ENCODE results near the gene MUC6.

MUC6 gene

DNA sequence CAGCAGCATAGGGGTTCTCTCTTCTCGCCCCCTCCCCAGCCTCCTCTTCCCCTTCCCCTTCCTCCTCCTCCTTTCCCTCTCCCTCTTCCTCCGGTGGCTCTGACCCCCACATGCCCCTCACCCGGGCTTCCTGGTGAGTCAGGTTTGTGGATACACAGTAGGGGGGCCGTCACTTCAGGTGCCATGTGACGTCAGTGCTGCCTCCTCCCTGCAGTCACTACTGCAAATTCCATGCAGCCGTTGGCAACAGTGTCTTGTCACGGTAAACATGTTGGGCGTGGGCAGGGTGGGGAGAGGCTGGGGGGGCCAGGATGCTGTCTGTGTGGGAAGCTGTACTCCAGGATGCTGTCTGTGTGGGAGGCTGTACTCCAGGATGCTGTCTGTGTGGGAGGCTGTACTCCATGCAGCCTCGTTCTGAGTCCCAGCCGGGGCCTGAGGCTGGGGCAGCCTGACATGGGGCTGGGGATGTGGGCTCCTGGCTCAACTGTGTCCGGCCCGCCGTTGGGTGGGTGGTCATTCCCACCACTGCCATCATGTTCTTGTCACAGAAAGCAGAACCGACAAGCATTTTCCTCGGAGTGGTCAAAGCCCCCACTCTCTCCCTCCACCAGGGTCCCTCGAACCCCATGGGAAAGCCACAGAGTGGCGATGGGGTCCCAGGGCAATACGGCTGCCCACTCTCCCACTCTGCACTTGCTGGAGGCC, 35.8 kb upstream of the MUC6 start:
- no peak for DNase-seq (ENCODE audit: low read depth, low spot score)

DNA sequence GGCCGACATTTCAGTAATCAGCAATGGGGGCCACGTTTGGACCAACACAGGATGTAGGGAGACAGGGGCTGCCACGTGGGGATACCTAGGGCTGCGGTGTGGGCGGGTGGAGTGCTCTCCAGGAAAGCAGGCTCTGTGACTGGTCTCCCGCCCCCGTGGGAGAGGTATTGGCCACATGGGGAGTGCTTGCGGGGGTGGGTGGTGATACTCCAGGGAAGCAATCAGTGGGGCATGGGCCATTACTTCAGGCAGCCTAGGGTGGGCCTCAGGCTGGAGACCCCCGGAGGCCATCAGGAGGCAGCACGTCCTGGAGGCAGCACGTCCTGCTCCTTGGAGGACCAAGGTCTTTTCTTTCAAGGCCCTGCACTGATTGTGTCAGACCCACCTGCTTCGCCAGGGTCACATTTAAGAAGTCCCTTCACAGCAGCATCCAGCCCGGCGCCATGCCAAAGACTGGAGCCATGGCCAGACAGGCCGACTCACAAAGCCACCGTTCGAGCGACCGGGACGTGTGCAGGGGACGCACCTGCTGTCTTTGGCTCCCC, 35.1 kb upstream of the MUC6 start:
- DNase-seq (ENCODE audit: low read depth, low spot score): no peak

- DNase-seq (ENCODE audit: low read depth, low spot score): no peak
Measured at GRCh38 chr11:1070594-1071462, 34.3 kb upstream of the MUC6 start.

GRCh38 chr11:1069740-1070139, 33.2 kb upstream of the MUC6 start:
- no peak for DNase-seq (ENCODE audit: low read depth, low spot score)

GRCh38 chr11:1067812-1068496, 31.4 kb upstream of the MUC6 start:
- DNase-seq (ENCODE audit: low read depth, low spot score): no peak

DNA sequence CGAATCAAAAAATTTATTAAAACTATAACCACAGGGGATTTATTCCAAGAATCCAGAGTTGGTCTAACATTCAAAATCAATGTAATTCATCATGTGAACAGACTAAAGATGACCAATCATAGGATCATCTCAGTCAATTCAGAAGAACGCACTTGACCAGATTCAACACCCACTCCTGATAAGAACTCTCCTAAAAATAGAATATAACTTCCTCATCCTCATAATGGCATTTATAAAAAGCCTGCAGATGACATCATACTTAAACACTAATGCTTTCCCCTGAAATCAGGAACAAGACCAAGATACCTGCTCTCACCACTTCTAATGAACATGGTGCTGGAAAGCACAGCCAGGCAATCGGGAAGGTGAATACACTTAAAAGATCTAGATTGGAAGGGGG, 27.6 kb upstream of the MUC6 start:
- no peak for DNase-seq (ENCODE audit: low read depth, low spot score)

DNA sequence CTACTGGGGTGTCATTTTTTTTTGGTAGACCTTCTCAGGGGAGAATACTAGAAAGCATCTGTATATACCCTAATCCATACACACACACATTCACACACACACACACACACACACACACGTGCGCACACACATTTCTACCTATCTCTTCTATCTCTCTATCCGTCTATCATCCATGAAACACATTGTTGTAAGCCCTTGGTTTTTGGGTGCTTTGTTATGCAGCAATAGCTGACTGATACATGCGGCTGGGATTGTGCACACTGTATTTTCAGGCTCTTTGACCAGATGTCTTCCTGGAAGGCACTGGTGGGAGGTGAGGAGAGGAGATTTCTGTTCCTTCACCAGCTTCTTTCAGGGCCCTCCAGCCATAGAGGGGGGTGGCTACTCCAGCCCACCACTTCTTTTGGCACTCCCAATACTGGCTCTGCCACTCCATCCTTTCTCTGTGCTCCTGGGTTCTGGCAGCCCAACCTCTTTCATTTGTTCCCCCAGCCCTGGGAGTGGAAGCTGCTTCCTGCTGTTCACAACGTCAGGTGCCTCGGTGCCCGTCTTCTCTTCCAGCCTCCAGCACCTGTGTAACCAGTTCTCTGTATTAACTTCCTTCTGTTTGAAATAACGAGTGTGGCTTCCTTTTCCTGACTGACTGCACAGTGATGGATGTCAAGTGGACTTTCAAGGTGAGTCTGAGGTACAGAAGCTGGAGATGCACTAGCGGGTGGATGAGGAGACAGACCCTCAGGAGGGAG, 25.7 kb upstream of the MUC6 start:
- no peak for DNase-seq (ENCODE audit: low read depth, low spot score)

- DNase-seq (ENCODE audit: low read depth, low spot score): peak; percentile 13
Measured at GRCh38 chr11:1060852-1061616, 24.5 kb upstream of the MUC6 start.

DNA sequence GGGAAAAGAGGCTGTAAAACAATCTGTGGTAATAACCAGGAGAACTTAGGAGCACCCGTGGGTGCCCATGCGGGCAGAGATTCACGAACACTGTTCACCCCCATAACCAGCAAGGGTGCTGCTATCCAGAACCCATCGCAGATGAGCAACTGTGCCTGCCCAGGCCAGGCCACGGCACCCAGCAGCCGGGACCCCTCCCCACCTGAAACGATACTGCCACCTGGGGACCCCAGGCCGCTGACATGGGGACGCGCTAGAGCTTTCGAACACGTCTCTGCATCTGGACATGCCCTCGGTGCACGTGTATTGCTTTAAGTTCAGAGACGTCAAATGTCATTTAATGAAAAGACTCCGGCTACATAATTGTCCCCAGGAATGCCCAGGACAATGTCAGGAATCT, 23.9 kb upstream of the MUC6 start:
- no peak for DNase-seq (ENCODE audit: low read depth, low spot score)

DNA sequence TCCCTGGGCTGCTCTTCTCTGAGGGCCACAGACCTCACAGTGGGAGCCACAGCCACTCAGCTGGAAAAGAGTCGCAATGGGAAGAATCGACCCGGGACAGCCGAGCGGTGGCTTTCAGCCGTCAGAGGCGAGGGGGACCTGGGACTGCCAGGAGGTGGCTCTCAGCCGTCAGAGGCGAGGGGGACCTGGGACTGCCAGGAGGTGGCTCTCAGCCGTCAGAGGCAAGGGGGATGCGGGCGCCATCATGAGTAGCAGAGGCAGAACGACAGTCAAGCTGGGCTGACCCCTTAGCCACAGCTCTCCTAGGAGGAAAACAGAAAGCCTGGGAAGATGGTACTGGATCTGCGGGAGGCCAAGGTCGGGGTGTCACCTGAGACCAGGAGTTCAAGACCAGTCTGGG, 23.2 kb upstream of the MUC6 start:
- peak; percentile 56 for DNase-seq (ENCODE audit: low read depth, low spot score)

DNA sequence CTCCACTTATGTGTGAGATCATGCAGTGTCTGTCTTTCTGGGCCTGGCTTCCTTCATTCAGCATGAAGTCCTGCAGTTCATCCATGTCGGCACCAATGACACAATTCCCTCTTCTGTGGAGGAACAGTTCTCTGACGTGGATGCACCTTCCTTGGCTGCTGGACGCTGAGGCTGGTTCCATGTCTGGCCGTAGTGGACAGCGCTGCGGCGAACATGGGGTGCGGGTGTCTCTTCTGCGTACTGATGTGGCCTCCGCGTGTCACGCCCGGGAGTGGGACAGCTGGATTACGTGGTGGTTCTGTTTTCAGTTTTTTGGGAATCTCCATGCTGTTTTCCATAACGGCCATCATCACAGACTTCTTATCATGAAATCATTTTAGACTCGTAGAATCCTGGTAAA, 21.3 kb upstream of the MUC6 start:
- DNase-seq (ENCODE audit: low read depth, low spot score): peak; percentile 1

GRCh38 chr11:1055990-1056771, 19.7 kb upstream of the MUC6 start:
- no peak for DNase-seq (ENCODE audit: low read depth, low spot score)

DNA sequence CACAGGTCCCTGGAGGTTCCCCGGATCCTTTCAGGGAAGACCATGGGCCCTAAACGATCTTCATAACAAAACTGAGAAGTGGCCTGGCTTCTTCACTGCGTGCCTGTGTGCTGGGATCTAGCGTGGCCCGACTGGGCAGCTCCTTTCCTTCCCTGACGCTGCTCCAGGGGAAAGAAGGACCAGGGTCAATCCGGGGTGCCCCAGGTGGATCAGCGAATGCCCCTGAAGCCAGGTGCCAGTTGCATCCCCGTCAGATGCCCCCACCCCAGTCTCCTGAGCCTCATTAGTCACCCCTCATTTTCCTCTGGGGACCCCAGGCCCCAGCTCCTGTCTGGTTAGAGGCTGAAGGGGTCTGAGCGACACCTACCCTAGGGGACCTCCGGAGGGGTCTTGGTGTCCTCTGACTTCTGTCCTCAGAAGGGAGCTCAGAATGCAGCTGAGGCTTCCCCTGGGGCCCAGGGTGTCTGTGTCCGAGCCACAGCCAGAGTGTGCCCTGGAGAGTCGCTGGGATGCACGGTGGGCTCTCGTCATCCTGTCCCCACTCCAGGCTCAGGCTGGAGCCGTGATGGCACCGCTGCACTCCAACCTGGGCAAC, 18.7 kb upstream of the MUC6 start:
- no peak for DNase-seq (ENCODE audit: low read depth, low spot score)

DNA sequence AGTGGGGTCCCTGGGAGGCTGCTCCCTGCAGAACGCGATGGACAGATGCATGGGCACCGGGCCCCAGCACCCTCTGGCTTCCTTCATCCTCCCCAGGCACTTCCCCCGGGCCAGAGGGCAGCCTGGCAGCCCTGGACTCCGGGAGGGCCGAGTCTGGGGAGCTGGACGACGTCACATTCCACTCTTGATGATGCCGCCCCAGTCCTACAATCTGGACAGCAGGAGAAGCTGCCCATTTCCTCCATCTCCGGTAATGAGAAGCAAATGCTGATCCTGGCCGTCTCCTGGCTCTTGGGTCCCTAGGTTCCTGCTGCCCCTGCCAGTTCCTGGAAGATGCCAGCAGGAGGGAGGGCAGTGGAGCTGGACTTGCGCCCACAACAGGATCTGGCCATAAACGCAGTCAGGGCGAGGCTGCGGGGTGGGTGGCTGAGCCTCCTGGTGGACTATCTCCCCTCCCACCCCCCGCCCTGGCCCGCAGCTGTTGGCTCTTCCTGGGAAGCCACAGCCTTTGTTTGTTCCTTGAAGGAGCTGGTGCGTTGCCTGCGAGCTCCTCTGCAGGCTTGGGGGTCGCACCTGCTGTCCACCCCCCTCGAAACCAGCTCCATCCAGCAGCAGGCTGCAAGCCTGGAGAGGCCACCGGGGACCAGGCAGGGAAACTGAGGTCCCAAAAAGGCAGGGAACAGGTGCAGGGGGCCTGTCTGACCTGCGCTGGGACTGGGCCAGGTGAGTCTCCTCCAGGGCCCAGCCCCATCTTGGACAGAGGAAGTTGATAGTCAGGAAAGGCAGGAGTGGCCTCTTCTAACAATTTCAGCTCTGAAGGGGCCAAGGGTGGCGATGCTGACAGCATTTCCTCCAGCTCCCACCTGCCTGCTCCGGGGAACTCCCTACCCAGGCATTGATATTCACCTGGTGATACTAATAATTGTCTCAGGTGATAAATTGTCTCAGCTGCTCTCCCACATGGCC, 17.9 kb upstream of the MUC6 start:
- no peak for DNase-seq (ENCODE audit: low read depth, low spot score)

DNA sequence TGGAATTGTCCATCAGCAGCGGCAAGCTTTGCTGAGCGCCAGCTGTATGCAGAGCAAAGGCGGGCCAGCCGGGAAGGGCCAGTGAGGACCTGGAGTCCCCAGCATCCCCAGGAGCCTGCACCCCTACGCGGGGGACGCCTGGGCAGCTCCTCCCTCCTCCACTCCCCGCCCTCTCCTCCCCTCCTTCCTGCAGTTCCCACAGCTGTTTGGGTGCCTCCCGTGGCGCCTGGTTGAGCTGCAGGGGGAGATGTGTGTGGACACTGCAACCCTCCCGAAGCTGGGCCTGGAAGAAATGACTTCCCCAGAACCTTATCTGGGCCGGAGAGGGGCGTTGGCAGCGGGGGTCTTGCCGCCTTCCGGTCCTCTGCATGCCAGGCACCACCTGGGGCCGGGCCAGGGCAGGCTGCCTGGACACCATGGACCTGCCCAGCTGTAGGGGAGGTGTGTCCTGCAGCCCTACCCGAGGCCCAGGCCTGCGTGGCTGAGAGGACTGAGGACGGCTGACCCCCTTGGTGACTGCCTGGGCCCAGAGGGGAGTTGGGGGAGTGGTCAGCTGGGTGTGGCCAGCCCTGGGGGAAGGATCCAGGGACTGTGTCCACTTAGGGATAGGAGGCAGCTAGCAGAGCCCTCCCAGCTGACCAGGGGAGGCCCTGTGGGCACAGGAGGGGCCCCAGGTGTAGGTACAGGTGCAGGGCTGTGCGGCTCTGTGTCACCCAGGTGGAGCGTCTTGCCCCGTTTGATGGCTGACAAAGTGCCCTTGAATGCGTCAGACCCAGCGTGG, 16.8 kb upstream of the MUC6 start:
- DNase-seq (ENCODE audit: low read depth, low spot score): no peak

DNA sequence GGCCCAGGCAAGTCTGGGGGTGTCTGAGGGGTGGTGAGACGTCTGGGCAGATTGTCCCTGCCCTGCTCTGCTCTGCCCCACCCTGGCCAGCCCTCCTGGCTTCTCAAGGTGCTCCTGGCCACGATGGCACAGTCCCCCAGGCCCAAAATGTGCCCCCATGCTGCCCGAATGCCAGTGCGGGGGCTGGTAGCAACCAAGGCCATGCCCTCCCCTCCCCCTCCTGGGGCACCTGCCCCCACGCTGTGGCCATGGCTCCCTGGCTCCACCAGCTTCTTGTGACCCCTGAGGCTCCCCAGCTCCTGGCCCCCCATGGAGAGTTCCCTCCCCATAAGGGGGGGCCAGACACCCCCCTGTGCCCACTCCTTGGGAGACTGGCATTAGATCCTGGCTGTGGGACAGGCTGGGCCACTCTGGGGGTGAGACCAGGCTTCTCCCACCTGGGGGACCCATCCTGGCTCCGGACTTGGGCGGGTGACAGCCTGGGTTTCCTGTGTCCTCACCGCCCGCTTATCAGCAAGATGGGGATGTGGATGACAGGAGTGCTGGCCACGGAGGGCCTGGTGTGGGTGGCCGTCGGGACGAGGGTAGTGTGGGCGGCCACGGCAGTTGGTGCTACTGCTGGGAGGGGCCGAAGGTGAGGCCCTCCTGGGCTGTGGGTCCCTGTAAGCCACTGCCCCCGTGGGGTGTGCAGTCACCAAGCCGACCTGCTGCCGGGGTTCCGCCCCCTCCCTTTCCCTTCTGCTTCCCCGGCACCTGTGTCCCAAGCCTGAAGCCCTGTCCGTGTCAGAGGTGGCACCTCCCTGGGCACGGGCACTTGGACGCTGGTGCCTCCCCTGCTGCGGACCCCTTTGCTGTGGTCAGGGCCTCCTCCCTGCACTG, 15.9 kb upstream of the MUC6 start:
- DNase-seq (ENCODE audit: low read depth, low spot score): no peak
